SIG-M5 (cell line): ENCODE data around the gene LSM4.

Source experiments
- DNase-seq: peaks from one replicate; lab custom pipeline; 2025; lab: John Stamatoyannopoulos, UW

LSM4 gene

DNA sequence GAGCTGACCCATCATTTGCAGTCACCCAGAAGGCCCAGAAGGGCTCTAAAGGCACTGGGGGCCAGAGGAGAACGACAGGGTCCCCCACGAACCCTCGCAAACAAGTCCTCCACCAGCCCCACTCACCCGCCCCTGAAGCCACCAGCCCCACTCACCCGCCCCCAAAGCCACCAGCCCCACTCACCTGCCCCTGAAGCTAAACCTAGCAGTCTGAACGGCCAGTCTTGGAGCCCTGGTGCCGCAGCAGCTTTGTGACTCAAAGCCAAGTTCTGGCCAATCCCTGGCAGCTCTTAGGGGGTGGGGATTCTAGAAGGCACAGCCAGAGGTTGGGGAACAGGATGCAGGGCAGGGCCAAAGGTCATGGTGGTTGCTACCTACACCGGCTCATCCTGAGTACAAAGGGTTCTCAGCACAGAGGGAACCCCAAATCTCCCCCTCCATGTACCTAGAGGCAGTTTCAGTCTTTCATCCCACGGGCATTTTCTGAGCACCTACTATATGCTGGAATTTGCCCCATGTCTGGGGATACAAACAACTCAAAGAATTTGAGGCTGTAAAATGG is 48.6 kb downstream of the LSM4 start, which contains the start of gene IQCN:
TSS of gene IQCN (minus strand) at position 234 of the 562 bp plus-strand sequence. CDS start 4,974 bp downstream, outside the sequence.
- DNase-seq = no peak

GRCh38 chr19:18273561-18274218 is 49.2 kb downstream of the LSM4 start:
- no peak for DNase-seq

DNA sequence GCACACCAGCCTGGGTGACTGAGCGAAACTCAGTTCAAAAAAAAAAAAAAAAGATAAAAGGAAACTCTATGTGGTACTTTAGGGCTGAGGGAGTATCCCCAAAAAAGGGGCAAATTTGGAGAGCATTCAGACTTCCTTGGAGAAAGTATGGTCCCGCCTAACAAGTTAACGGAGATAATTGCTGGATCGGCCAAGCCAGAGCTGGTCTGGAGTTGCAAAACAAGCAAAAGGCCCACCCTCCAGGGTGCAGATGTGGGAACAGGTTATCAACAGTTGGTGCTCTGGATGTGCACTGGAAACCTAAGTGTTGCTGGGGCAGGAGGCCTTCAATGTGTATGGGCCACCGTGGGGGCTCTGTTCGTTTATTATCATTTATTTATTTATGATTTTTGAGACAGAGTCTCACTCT is 51.4 kb downstream of the LSM4 start:
- no peak for DNase-seq

- DNase-seq = no peak
These were observed 52.5 kb downstream of the LSM4 start for GRCh38 chr19:18270326-18270725.

- no peak for DNase-seq
These were observed 53.7 kb downstream of the LSM4 start for GRCh38 chr19:18269070-18269723.

- no peak for DNase-seq
These were observed 55.8 kb downstream of the LSM4 start for GRCh38 chr19:18266771-18267686.

DNA sequence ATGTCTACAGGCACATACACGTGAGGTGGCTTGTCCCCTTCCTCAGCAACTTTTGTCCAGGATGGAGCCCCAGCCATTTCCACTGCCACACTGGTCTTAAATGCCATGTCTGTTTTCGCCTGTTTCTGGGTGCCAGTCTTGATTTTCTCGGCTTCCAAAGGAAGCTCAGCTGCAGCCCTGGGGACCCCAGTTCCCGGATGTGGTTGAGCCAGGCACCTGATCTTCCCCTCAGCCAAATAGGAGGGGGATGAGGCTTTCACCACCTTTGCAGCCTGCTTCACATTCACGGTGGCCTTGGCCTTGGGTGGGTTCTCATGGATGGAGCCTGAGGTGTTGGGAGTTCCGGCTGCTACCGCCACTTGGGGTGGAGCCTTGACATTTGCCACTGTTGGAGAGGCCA is 57.3 kb downstream of the LSM4 start:
- DNase-seq = no peak

GRCh38 chr19:18264971-18265540 is 57.8 kb downstream of the LSM4 start:
- DNase-seq = no peak

DNA sequence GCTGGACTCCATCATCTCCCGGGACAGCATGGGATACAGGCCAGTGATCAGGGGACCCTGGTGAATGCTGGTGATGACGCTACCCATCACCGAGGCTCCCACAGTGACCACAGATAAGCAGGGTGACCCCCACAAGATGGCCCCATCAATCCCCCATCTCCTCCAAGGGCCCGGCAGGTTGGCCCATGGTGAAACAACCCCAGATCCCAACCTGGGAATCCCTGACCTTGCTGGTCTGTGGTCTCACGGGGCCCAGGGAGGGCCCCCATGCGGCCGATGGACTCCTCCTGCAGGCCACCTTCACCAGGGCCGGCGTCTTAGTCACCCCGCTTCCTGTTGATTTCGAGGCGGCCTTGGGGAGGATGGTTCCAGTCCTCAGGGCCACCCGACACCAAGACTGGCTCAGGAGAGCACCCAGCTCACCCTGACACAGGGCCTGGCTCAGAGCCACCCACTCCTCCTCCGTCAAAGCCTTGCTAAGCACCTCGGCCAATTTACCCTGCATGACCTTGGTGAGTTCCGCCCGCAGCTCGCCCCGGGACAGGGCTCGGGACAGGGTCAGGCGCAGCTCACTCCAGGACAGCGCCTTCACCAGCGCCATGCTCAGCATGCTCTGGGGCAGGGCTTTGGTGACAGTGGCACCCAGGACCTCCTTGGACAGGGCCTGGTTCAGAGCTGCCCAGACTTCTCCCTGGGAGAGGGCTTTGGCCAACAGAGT is 58.6 kb downstream of the LSM4 start:
- DNase-seq = no peak

DNA sequence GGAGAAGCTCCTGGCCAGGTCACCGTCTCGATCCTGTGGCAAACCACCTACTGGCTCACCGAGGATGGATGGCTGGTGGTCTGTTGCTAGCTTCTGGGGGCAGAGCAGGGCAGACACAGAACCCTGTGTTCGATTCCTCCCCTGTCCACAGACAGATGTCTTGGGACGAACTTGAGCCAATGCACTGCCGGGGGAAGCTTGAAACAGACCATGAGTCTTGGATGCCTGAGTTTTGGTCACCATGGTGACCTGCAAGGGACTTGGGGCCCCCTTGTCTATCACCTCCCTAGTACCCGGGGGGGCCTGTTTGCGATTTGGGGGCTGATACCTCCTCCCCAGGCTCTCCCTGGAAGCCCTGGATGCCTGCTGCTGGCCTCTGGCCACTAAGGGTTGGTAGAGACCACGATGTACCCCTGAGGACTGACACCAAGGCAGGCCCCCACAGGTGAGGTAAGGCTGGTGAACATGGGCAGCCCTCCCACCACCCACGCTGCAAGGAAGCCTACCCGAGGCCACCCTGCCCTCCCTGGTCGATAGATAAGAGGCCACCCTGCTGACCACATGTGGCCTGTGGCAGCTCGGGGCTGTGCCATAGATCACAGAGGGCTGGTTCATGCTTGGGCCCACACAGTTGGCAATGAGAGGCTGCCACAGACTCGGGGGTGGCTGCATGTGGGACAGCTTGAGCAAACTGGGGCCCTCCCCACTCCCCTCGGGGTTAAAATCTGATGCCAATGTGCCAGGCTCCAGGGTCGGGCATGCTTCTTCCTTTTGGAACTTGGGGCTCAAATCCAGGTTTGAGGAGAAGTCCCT is 59.3 kb downstream of the LSM4 start:
- no peak for DNase-seq

DNA sequence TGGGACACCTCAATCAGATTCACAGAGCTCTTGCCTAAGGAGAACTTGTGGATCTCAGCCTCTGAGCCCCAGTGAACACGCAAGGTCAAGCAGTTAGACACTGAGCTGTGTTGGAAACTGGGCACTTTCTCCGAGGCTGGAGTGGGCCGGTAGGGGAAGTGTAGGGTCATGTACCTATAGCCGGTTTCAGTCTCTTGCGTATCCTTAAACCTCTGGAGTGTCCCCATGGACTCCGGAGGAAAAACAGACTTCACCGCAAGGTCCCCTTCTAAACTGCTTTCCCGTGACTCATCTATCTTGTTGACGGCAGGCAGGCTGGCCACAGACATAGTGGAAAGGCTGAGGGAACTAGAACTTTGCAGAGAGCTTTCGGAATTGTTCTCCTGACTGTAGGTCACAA is 60.0 kb downstream of the LSM4 start:
- DNase-seq = no peak

DNA sequence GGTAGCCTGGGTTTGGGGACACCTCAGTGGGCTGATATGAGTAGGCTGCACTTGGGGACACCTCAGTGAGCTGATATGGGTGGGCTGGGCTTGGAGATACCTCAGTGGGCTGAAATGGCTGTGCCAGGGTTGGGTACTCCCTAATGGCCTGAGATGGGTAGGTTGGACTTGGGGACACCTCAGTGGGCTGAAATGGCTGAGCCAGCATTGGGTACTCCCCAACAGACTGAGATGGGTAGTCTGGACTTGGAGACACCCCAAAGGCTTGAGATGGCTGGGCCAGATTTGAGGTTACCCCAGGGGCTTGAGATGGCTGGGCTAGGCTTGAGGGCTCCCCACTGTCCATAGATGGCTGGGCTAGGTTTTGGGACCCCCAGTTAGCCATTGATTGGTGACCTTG is 60.7 kb downstream of the LSM4 start:
- no peak for DNase-seq

DNA sequence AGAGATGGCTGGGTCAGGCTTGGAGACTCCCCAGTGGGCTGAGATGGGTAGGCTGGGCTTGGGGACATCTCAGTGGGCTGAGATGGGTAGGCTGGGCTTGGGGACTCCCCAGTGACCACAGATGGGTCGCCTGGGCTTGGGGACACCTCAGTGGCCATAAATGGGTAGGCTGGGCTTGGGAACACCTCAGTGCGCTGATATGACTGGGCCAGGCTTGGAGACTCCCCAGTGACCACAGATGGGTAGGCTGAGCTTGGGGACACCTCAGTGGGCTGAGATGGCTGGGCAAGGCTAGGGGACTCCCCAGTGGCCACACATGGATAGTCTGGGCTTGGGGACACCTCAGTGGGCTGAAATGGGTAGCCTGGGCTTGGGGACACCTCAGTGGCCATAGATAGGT is 61.4 kb downstream of the LSM4 start:
- no peak for DNase-seq

DNA sequence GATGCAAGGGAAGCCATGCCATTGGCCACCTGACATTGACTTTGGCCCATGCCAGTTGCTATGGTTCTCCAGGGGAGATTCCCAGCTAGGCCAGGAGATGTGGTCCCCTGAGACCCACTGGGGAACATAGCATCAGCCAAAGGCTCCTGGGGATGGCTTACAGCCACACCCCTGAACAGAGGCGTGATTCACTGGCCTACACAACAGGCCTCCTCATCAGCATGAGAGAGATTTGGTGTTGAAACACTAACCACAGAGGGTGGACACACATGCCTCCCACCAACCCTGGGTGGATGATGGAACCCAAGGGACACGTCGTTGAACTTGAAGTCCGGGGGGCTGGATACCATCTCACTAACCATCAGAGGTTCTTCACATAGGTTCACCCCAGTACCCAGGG is 63.0 kb downstream of the LSM4 start:
- DNase-seq = no peak

DNA sequence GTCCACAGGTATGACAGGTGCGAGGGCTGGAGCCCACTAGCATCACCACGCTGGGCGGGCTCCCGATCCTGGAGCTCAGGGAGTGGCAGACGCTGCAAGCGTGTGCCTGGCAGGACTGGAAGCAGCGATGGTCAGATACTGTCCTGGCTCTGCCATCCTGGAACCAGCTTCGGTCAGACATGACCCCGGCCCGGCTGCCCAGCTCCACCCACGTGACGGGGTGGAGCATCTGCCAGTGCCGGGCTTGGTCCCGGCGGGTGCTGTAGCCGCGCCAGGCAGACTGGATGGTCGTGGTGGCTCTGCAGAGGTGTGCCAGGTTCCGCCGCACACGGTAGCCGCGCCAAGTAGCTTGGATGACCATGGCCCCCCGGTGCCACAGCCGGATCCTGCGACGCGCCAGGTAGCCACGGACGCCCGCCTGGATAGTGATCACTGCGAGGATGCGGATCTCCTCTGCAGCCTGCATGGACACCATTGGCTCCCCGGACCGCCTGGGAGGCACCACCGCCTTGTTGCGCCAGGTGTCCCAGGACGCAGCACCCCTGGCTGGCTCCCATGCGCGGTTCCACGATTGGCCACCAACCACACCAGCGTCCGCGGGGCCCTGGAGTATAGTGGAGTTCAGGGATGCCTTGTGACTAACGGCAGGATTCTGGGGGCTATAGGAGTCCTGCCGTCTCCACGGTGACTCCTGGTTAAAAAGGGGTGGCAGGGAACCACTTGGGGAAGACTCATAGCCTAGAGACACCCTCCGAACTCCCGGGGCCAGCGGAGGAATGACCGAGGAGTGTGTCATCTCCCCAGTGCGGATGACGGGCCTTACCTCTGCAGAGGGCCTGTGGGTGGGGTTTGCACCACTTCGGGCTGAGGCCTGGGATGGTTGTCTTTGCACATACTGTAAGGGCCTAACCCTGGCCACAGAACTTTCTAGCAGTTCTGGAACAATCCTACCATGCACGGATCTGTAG is 65.1 kb downstream of the LSM4 start:
- DNase-seq = no peak
